GM19463 (cell line): ENCODE measurements around the gene UNC45A.

ENCODE experiments used
- ATAC-seq: cut with Tn5 transposase; IDR thresholded peaks from one replicate; pipeline ENCODE4 v1.9.1; 2021; ENCODE audit warnings: mild to moderate bottlenecking, moderate library complexity; ENCODE audit not compliant: unreplicated experiment

UNC45A gene

GRCh38 chr15:90994417-90995311, 59.6 kb downstream of the UNC45A start, which contains the start of gene PRC1:
TSS of gene PRC1 (minus strand) at chr15:90994535. CDS start at chr15:90994417, 118 bp downstream.
- ATAC-seq = peak; percentile 95

- no peak for ATAC-seq
These were observed 63.7 kb downstream of the UNC45A start for GRCh38 chr15:90998737-90999136.

GRCh38 chr15:91001209-91001608, 66.1 kb downstream of the UNC45A start:
- no peak for ATAC-seq
